Neural crest cell (in vitro differentiated cells): ENCODE data around the gene MEGF8. TPM values are rescaled to one million over a fixed set of nuclear protein-coding genes. Genes with fewer than 3 reads are reported as not detected.

Source experiments
- DNase-seq: peaks from one replicate; pipeline ENCODE4 v3.0.0; 2021; ENCODE audit warnings: low read depth, mixed read lengths, low spot score
- H3K27ac Mint-ChIP-seq: one replicate; pipeline ENCODE4 v1.8.0; 2021; ENCODE audit warnings: mild to moderate bottlenecking, mixed read lengths; ENCODE audit not compliant: unreplicated experiment
- H3K27me3 Mint-ChIP-seq: 2 replicates; pipeline ENCODE4 v1.8.0; 2021; ENCODE audit warnings: low read depth, mild to moderate bottlenecking, mixed read lengths
- H3K36me3 Mint-ChIP-seq: 2 replicates; pipeline ENCODE4 v1.8.0; 2021; ENCODE audit warnings: low read depth, mild to moderate bottlenecking, mixed read lengths
- H3K4me1 Mint-ChIP-seq: 2 replicates; pipeline ENCODE4 v1.8.0; 2021; ENCODE audit warnings: mixed read lengths
- H3K4me3 Mint-ChIP-seq: one replicate; pipeline ENCODE4 v1.8.0; 2021; ENCODE audit warnings: mild to moderate bottlenecking, mixed read lengths
- H3K9me3 Mint-ChIP-seq: 2 replicates; pipeline ENCODE4 v1.8.0; 2021; ENCODE audit warnings: mixed read lengths
- total RNA-seq: library from RNA; stranded (reverse); gene quantifications from 2 replicates; pipeline ENCODE4 v1.2.1, GENCODE V29; 2021
- TF ChIP-seq, protein P1 (sequence below): fragments of 200-600 bp; sonication (generic); conservative IDR thresholded peaks from 2 replicates; pipeline ENCODE4 v1.5.0; 2021; ENCODE audit warnings: antibody characterized with exemption, mild to moderate bottlenecking

Gene MEGF8
- total RNA-seq, 1 donor from 2014 or later, result 39.2 TPM

DNA sequence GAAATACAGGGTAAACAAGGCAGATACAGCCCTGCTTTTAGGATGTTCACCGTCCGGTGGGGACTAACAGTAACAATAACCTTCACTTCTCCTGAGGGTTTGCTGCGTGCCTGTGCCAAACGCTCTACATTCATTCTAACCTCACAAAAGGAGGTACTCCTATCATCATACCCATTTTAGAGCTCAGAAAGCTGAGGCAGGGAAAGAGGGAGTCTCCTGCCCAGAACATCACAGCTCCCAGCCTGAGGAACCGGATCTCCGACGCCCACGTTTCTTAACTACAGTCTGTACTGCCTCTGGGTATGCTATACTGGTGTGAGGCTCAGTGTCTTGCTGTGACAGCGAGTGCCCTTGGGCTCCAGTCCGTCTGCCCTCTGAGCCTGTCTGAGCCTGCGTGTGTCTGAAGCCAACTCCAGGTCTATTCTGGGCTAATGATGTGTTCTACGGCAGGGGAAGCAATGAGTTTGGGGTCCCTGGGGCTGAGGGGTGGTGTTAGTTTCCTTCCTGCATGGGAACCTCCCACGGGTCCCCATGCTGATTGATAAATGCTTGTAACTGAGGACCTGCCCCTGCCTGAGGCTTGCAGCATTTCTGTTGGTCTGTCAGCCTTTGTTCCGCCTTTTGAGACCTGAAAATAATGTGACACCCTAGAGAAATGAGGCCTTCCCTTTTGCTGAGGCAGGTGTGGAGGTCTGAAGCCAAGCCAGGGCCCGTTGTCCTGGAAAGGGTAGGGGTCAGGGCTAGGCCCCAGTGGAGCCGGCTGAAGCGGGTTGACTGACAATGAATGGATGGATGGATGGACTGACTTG, 96.9 kb downstream of the MEGF8 start:
- H3K4me1 Mint-ChIP-seq, result peaks cover 38% of the 10 kb centered on the region

DNA sequence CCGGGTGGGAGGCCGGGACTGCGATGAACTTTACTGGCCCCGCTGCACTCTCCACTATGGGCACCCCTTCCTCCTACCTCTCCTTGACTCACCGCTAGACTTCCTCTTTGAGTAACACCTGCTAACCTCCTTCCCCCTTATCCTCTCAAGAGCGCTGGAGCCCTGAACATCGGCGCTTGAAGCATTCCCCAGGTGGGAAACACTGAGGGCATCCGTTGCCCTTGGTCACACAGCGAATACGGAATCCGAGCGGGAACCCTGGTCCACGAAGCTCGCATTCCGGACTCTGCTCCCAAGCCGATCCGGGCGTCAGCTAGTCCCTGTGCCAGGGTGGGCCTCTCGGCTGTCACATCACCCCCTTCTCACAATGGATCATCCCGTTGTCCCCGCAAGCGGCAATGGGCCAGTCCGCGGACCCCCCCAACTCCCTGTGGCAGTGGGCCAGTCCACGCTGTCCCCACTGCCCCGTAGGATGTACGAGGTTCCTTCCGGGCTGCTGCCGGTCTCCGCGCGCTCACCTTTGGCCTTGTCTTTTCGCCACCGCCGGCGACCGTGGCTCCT, 97.5 kb downstream of the MEGF8 start:
- Mint-ChIP-seq H3K4me3 (peak overlapping the region; percentile 98), H3K36me3 (no peaks in the 10 kb centered on the region), H3K27ac (peak overlapping the region; percentile 78), H3K9me3 (no peaks in the 10 kb centered on the region), H3K27me3 (no peaks in the 10 kb centered on the region), H3K4me1 (peaks cover 38% of the 10 kb centered on the region)
- DNase-seq, result peak; percentile 68
- TF ChIP-seq, protein P1, sequence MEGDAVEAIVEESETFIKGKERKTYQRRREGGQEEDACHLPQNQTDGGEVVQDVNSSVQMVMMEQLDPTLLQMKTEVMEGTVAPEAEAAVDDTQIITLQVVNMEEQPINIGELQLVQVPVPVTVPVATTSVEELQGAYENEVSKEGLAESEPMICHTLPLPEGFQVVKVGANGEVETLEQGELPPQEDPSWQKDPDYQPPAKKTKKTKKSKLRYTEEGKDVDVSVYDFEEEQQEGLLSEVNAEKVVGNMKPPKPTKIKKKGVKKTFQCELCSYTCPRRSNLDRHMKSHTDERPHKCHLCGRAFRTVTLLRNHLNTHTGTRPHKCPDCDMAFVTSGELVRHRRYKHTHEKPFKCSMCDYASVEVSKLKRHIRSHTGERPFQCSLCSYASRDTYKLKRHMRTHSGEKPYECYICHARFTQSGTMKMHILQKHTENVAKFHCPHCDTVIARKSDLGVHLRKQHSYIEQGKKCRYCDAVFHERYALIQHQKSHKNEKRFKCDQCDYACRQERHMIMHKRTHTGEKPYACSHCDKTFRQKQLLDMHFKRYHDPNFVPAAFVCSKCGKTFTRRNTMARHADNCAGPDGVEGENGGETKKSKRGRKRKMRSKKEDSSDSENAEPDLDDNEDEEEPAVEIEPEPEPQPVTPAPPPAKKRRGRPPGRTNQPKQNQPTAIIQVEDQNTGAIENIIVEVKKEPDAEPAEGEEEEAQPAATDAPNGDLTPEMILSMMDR, result no peak

More for the DNA sequence above, 96.9 kb downstream of the MEGF8 start:
- H3K27me3 Mint-ChIP-seq, result no peaks in the 10 kb centered on the region
- H3K9me3 Mint-ChIP-seq, result no peaks in the 10 kb centered on the region
- DNase-seq, result no peak
- no peaks in the 10 kb centered on the region for H3K36me3 Mint-ChIP-seq
- H3K4me3 Mint-ChIP-seq, result peak overlapping the region; percentile 98
- TF ChIP-seq, protein P1, result no peak
- peak overlapping the region; percentile 78 for H3K27ac Mint-ChIP-seq

DNA sequence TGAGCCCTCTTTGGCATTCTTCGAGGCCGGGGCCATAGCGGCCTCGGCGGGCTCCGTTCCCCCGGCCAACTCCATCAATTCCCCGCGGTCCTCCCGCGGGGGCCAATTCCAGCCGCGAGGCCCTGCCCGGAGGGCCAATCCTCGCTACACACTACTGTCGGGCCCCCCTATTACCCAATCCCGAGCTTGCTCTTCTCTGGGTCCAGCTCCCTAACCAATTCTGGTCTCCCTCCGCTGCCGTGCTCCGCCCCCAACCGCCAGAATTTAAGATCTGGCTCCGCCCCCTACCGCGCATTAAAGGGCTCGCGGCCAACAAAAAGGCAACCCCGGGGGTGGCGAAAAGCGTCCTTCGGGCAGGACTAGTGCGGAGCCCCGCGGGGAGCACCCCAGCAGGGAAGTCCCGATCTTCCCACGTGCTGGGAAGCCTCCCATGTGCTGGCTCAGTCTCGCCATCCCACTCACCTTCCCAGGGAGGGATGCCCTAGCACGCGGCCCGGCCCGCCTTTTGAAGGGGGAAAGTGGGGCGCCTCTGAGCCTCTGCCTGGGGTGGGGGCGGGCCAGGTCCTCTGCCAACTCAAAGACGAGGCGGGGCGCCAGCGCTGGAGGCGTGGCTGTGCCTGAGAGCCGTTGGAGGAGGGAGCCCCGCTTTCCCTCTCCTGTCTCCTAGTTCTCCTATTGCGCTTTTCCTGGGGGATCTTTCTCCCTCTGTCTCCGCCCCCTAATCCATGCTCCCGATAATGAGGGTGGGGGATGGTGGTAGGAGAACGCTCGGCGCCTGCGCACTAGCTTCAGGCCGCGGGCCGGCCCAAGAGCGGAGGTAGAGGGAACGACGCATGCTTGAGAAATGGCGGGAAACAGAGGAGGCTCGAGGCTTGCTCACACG, 98.3 kb downstream of the MEGF8 start:
- Mint-ChIP-seq H3K36me3 (no peaks in the 10 kb centered on the region), H3K4me1 (peaks cover 38% of the 10 kb centered on the region), H3K27ac (peak overlapping the region; percentile 78), H3K27me3 (no peaks in the 10 kb centered on the region), H3K4me3 (peak overlapping the region; percentile 98), H3K9me3 (no peaks in the 10 kb centered on the region)
- TF ChIP-seq, protein P1, result no peak
- peak; percentile 78 for DNase-seq

DNA sequence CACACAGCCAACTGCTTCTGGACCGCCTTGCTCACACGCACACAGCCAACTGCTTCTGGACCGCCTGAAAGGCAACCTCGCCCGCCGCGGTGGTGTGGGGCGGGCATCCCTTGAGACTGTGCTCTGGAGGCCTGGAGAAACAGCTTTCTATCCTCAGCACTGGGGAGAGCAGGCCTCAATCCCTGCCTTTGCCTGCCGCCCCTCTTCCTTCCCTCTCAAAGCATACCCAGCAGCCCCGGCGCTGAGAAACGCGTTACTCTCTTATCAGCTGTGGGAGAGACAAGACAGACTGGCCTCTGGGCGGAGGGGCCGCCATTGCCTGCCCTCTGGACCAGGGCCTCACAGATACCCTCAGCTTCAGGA, 98.9 kb downstream of the MEGF8 start:
- peaks cover 38% of the 10 kb centered on the region for H3K4me1 Mint-ChIP-seq
- no peak overlapping the region for H3K27ac Mint-ChIP-seq
- TF ChIP-seq, protein P1, result no peak
- no peak for DNase-seq
- no peaks in the 10 kb centered on the region for H3K9me3 Mint-ChIP-seq
- H3K36me3 Mint-ChIP-seq, result no peaks in the 10 kb centered on the region
- peak overlapping the region; percentile 98 for H3K4me3 Mint-ChIP-seq
- no peaks in the 10 kb centered on the region for H3K27me3 Mint-ChIP-seq

DNA sequence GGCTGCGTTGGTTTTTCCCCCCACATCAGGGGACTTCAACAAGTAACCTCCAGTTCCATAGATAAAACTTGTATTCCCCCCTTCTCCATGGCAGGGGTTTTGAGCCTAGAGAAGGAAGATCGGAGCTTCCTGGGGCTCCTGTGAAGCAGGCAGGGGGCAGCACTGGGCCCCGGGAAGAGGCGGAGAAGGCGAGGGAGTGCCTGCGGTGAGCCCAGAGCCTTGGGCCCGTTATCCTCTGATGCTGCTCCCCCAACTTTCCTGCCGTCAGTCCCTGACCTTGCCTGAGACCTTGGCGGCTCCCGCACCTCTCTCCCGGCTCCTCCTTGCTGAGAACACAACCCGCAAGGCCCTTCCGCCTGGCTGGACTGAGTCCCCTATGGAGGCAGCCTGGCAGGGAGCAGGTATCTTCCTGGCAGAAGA, 99.3 kb downstream of the MEGF8 start:
- Mint-ChIP-seq H3K36me3 (no peaks in the 10 kb centered on the region), H3K4me3 (peak overlapping the region; percentile 98), H3K27ac (no peak overlapping the region), H3K9me3 (no peaks in the 10 kb centered on the region), H3K4me1 (peaks cover 38% of the 10 kb centered on the region), H3K27me3 (no peaks in the 10 kb centered on the region)
- TF ChIP-seq, protein P1, result peak; percentile 43
- no peak for DNase-seq
